ENCODE results near the gene MYH4. TPM values are rescaled to one million over a fixed set of nuclear protein-coding genes. Genes with fewer than 3 reads are reported as not detected.

MYH4 gene
- total and polyA plus RNA-seq, 2 of the 8 experiments (the other 6 are each of a cell fraction or from before 2014, with no cell fraction given), result not detected

DNA sequence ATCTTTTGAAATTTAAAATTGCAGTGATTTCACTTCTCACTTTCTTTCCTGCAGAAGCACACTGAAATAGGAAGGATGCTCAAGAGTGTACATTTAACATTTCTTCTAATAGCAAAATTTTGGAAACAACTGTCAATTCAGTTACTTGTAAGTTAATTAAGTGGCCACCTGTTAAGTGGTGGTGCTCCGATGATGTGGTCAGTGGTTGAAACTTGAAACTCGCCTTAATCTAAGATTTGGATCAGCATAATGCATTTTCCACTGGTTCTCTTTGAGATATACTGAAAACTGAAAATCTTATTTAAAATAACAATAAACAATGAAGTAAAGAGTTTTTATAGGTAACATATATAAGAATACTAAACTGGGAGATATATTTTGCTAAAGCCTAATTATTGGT, 40.6 kb downstream of the MYH4 start:
- no peaks in the 10 kb centered on the region for H3K23me2 ChIP-seq (ENCODE audit: low read depth, low read length)
- no peak overlapping the region for H4K5ac ChIP-seq (ENCODE audit: insufficient read length, low read depth, low read length)
- no peak overlapping the region for H2BK12ac ChIP-seq (ENCODE audit: low read depth, low read length)
- H3K9me3 ChIP-seq (ENCODE audit: insufficient read depth in 2 of 2, low read depth in 1 of 2, low read length in 1 of 2), result no peaks in the 10 kb centered on the region
- H4K20me1 ChIP-seq (replicated peaks in 1 of 2; ENCODE audit: control insufficient read depth in 1 of 2, insufficient read depth in 2 of 2, low read length in 2 of 2), result no peaks in the 10 kb centered on the region
- no peak overlapping the region for H3K4me3 ChIP-seq (ENCODE audit: extremely low read depth in 1 of 4, insufficient read depth in 2 of 4, low read depth in 3 of 4, low read length in 4 of 4)
- H3K56ac ChIP-seq (replicated peaks; ENCODE audit: insufficient read length, low read depth, low read length), result no peak overlapping the region
- no peak for DNase-seq (ENCODE audit: low read depth in 1 of 2, low spot score in 2 of 2)
- H3K27me3 ChIP-seq (replicated peaks in 1 of 4; ENCODE audit: control insufficient read depth in 3 of 4, extremely low read depth in 1 of 4, insufficient read depth in 3 of 4, low read length in 3 of 4), result no peaks in the 10 kb centered on the region
- H2BK120ac ChIP-seq (replicated peaks; ENCODE audit: low read depth, low read length), result no peak overlapping the region
- H3K36me3 ChIP-seq (ENCODE audit: control insufficient read depth in 2 of 4, insufficient read depth in 4 of 4, low read length in 3 of 4), result no peaks in the 10 kb centered on the region
- no peaks in the 10 kb centered on the region for H3K79me2 ChIP-seq (ENCODE audit: control insufficient read depth in 1 of 2, insufficient read depth in 2 of 2, low read length in 2 of 2)
- H2AK5ac ChIP-seq (ENCODE audit: low read depth, low read length), result no peak overlapping the region
- H2BK20ac ChIP-seq (ENCODE audit: low read length), result no peak overlapping the region
- H3K9ac ChIP-seq (replicated peaks in 1 of 4; ENCODE audit: extremely low read depth in 1 of 4, low read depth in 3 of 4, low read length in 3 of 4), result no peak overlapping the region
- no peak overlapping the region for H4K8ac ChIP-seq (ENCODE audit: extremely low read depth, insufficient read depth, low read length)
- no peak overlapping the region for H3K14ac ChIP-seq (ENCODE audit: insufficient read length)
- H4K91ac ChIP-seq (replicated peaks; ENCODE audit: insufficient read length, low read length), result no peak overlapping the region
- POLR2A ChIA-PET (ENCODE audit: partially characterized antibody), result no interaction called here
- no peak overlapping the region for H3K27ac ChIP-seq (ENCODE audit: low read depth, low read length)
- CTCF ChIA-PET (ENCODE audit: partially characterized antibody), result no interaction called here
- H2BK15ac ChIP-seq (ENCODE audit: low read length), result no peak overlapping the region
- no peak overlapping the region for H2AFZ ChIP-seq (ENCODE audit: low read length)
- FAIRE-seq, result no peak
- no peak overlapping the region for H3K4ac ChIP-seq (replicated peaks; ENCODE audit: insufficient read length, low read depth, low read length)
- no peaks in the 10 kb centered on the region for H3K79me1 ChIP-seq (ENCODE audit: low read depth, low read length)
- H3K18ac ChIP-seq (ENCODE audit: extremely low read depth, low read length), result no peak overlapping the region
- WGBS, 2 experiments (ENCODE audit: extremely low coverage in 1 of 2, insufficient coverage in 1 of 2, insufficient read length in 1 of 2, insufficient replicate concordance in 2 of 2, low coverage in 1 of 2, low lambda C conversion rate in 2 of 2, missing lambda C conversion rate in 1 of 2), result 94% methylated on average over 2 of the region's 2 CpGs; no CpG with 5 or more reads in 1 of the 2 experiments
- H2BK5ac ChIP-seq (ENCODE audit: low read depth, low read length), result no peak overlapping the region
- no peaks in the 10 kb centered on the region for H3K4me1 ChIP-seq (replicated peaks in 1 of 4; ENCODE audit: control insufficient read depth in 3 of 4, insufficient read depth in 4 of 4, low read length in 3 of 4)
- no peak overlapping the region for H3K23ac ChIP-seq (ENCODE audit: insufficient read length)
- no peak overlapping the region for H3K4me2 ChIP-seq (ENCODE audit: insufficient read depth in 1 of 2, low read depth in 2 of 2, low read length in 2 of 2)
- TF ChIP-seq BACH1 (IDR thresholded peaks at IDR 0.05; ENCODE audit: low read length) (no peak), TAF1 (IDR thresholded peaks at IDR 0.05; ENCODE audit: low read depth, low read length) (no peak), BRCA1 (IDR thresholded peaks at IDR 0.05; ENCODE audit: low read depth, low read length) (no peak), CHD2 (IDR thresholded peaks at IDR 0.05; ENCODE audit: low read length) (no peak), MAFK (IDR thresholded peaks at IDR 0.05; ENCODE audit: low read depth, low read length) (no peak), JUN (IDR thresholded peaks at IDR 0.05; ENCODE audit: low read depth, low read length) (no peak), SRF (IDR thresholded peaks at IDR 0.05; ENCODE audit: low read depth, low read length) (no peak), SIRT6 (IDR thresholded peaks at IDR 0.05; ENCODE audit: low read length) (no peak), EZH2 (IDR thresholded peaks at IDR 0.05; ENCODE audit: low read depth, low read length, severe bottlenecking) (no peak), SP2 (IDR thresholded peaks at IDR 0.05; ENCODE audit: low read length) (no peak), ZNF274 (IDR thresholded peaks at IDR 0.05; ENCODE audit: borderline replicate concordance, extremely low read depth, low read length) (no peak)
